T-helper 1 cell treated with Interleukin-12 subunit alpha and Interleukin-12 subunit beta and Interleukin-4 antibody, amounts not matched to agents 30 ng/mL and 1 ng/mL, for 36 hours (primary cell): Measurements from ENCODE around the gene TMEM271. TPM values are rescaled to one million over a fixed set of nuclear protein-coding genes. Genes with fewer than 3 reads are reported as not detected.

Source experiments
- intact Hi-C: fragments of 100-400 bp; cut with micrococcal nuclease; formaldehyde crosslinking; loops from one replicate; pipeline ENCODE4 v1.15.1; 2024
- total RNA-seq: library from RNA; stranded (reverse); gene quantifications from 2 replicates; pipeline ENCODE4 v1.2.3, GENCODE V29; 2022

The TMEM271 gene
- total RNA-seq, 1 donor from 2014 or later = not detected

- intact Hi-C loops = loop anchor here (10.0 kb wide), 1 partner anchor 813 kb away; no protein-coding TSS in a partner anchor
These were observed 5.8 kb upstream of the TMEM271 start for GRCh38 chr4:581753-582361.

GRCh38 chr4:581181-581580 lies 5.1 kb upstream of the TMEM271 start:
- intact Hi-C loops = loop anchor here (10.0 kb wide), 1 partner anchor 814 kb away; no protein-coding TSS in a partner anchor

- intact Hi-C loops = loop anchor here (10.0 kb wide), 1 partner anchor 815 kb away; no protein-coding TSS in a partner anchor
These were observed 3.6 kb upstream of the TMEM271 start for GRCh38 chr4:579543-580175.

GRCh38 chr4:578451-579443 lies 2.7 kb upstream of the TMEM271 start:
- intact Hi-C loops = no loop called here

GRCh38 chr4:577499-578450 lies 1.7 kb upstream of the TMEM271 start:
- intact Hi-C loops = no loop called here

- intact Hi-C loops = no loop called here
These were observed 950 bp upstream of the TMEM271 start for GRCh38 chr4:576991-577498.

GRCh38 chr4:575281-576141 lies 584 bp downstream of the TMEM271 start:
- intact Hi-C loops = no loop called here

GRCh38 chr4:574346-575161 lies 1.5 kb downstream of the TMEM271 start:
- intact Hi-C loops = no loop called here

GRCh38 chr4:573122-573892 lies 2.8 kb downstream of the TMEM271 start:
- intact Hi-C loops = no loop called here

- intact Hi-C loops = no loop called here
These were observed 3.5 kb downstream of the TMEM271 start for GRCh38 chr4:572594-572993.

- intact Hi-C loops = no loop called here
These were observed 4.1 kb downstream of the TMEM271 start for GRCh38 chr4:571838-572572.

- intact Hi-C loops = no loop called here
These were observed 5.3 kb downstream of the TMEM271 start for GRCh38 chr4:570754-571153.

GRCh38 chr4:569958-570667 lies 6.0 kb downstream of the TMEM271 start:
- intact Hi-C loops = no loop called here

- intact Hi-C loops = no loop called here
These were observed 7.1 kb downstream of the TMEM271 start for GRCh38 chr4:568962-569361.

- intact Hi-C loops = no loop called here
These were observed 7.8 kb downstream of the TMEM271 start for GRCh38 chr4:568351-568652.

- intact Hi-C loops = no loop called here
These were observed 8.4 kb downstream of the TMEM271 start for GRCh38 chr4:567457-568350.
